K562 (cell line): Measurements from ENCODE around the gene DYRK1A. TPM values are rescaled to one million over a fixed set of nuclear protein-coding genes. Genes with fewer than 3 reads are reported as not detected.

Experiments
- ATAC-seq: fragments of 200-7000 bp; cut with Tn5 transposase; 3 replicates; pipeline ENCODE4 v1.9.1; 2020; ENCODE audit warnings: moderate library complexity
- BruUV-seq: library from RNA; stranded (reverse); fragments of 400-500 nt; replicated peaks from 2 replicates; lab custom pipeline; 2021; lab: Mats Ljungman, UMichigan
- CTCF ChIA-PET: fragments of 300-600 bp; formaldehyde crosslinking; extraction: SDS; loops from one replicate; lab custom pipeline; 2021; ENCODE audit warnings: low intra/inter-chr PET ratio; lab: Yijun Ruan, JAX
- POLR2A ChIA-PET: fragments of 300-600, 350-650 bp; sonication (Branson Sonifier 250); formaldehyde crosslinking; extraction: SDS; loops from one replicate; lab custom pipeline; 2021; ENCODE audit warnings: antibody characterized with exemption, inconsistent platforms; lab: Yijun Ruan, JAX
- DNase-seq, 4 experiments: peaks; one replicate each; pipeline versions ENCODE4 v3.0.0 to v3.0.0-alpha.2; 2011 to 2018; ENCODE audit warnings: low spot score in 3 of 4, mixed read lengths in 3 of 4; ENCODE audit errors: extremely low read depth in 1 of 4
- FAIRE-seq: peaks from 2 replicates; lab custom pipeline; 2011; peaks lifted over from hg19 to GRCh38; lab: Jason Lieb, UNC
- H2AFZ ChIP-seq: 2 replicates; pipeline ENCODE4 v1.6.0; 2011; ENCODE audit warnings: low read depth, low read length, control low read depth, inconsistent platforms
- H3K27ac ChIP-seq: fragments of 200-600 bp; 3 replicates; pipeline ENCODE4 v1.8.0; 2011; ENCODE audit warnings: low read depth, mild to moderate bottlenecking, control low read depth, inconsistent platforms, low read length, moderate library complexity, mixed read lengths; ENCODE audit errors: extremely low read depth
- H3K27me3 ChIP-seq, 2 experiments: fragments of 300-600 bp in 1 of 2; 2 replicates in 1 of 2; 3 replicates in 1 of 2; pipeline versions ENCODE4 v1.6.0 to v1.8.0; 2011; ENCODE audit warnings: inconsistent platforms in 2 of 2, low read length in 2 of 2, mild to moderate bottlenecking in 1 of 2, mixed read lengths in 1 of 2, moderate library complexity in 1 of 2; ENCODE audit not compliant: control insufficient read depth in 2 of 2, insufficient read depth in 2 of 2
- H3K36me3 ChIP-seq: fragments of 300-600 bp; 3 replicates; pipeline ENCODE4 v1.8.0; 2011; ENCODE audit warnings: mild to moderate bottlenecking, low read length, inconsistent platforms; ENCODE audit not compliant: control insufficient read depth, insufficient read depth
- H3K4me1 ChIP-seq, 2 experiments: fragments of 200-600 bp in 1 of 2; replicated peaks in 1 of 2; 2 replicates in 1 of 2; 3 replicates in 1 of 2; pipeline versions ENCODE4 v1.5.1 to v1.8.0; 2011; ENCODE audit warnings: inconsistent platforms in 2 of 2, low read length in 2 of 2, mild to moderate bottlenecking in 1 of 2, mixed read lengths in 1 of 2, moderate library complexity in 1 of 2; ENCODE audit not compliant: control insufficient read depth in 2 of 2, insufficient read depth in 2 of 2
- H3K4me2 ChIP-seq: 2 replicates; pipeline ENCODE4 v1.6.1; 2011; ENCODE audit warnings: low read length, control low read depth, inconsistent platforms, mixed read lengths; ENCODE audit not compliant: insufficient read depth
- H3K4me3 ChIP-seq: fragments of 200-600 bp; sonication (generic), shearing (Covaris generic); 2 replicates; pipeline ENCODE4 v1.5.1; 2016; ENCODE audit warnings: control low read depth, inconsistent platforms
- H3K79me2 ChIP-seq: fragments of 200-600 bp; 3 replicates; pipeline ENCODE4 v1.8.0; 2011; ENCODE audit warnings: low read length, inconsistent platforms; ENCODE audit not compliant: control insufficient read depth, insufficient read depth
- H3K9ac ChIP-seq, 2 experiments: 2 replicates each; pipeline versions ENCODE4 v1.6.0 to v1.6.1; 2011; ENCODE audit warnings: low read depth in 2 of 2, low read length in 2 of 2, control low read depth in 1 of 2, inconsistent platforms in 1 of 2, mild to moderate bottlenecking in 1 of 2, mixed read lengths in 1 of 2; ENCODE audit not compliant: insufficient read depth in 1 of 2
- H3K9me1 ChIP-seq: one replicate; pipeline ENCODE4 v1.6.0; 2011; ENCODE audit warnings: inconsistent platforms, mild to moderate bottlenecking, low read length, moderate library complexity; ENCODE audit not compliant: control insufficient read depth, insufficient read depth
- H3K9me3 ChIP-seq: replicated peaks from 2 replicates; pipeline ENCODE4 v1.5.1; 2011; ENCODE audit warnings: low read depth, low read length, inconsistent platforms; ENCODE audit not compliant: control insufficient read depth, insufficient read depth
- H4K20me1 ChIP-seq: replicated peaks from 2 replicates; pipeline ENCODE4 v1.6.1; 2011; ENCODE audit warnings: low read length, inconsistent platforms, mixed read lengths; ENCODE audit not compliant: control insufficient read depth, insufficient read depth
- ARID1B ChIP-seq: fragments of 450-650 bp; IDR thresholded peaks from 2 replicates; pipeline ENCODE4 v1.6.1; 2016; ENCODE audit warnings: antibody characterized with exemption, mild to moderate bottlenecking, inconsistent platforms
- CEBPB ChIP-seq: fragments of 450-650 bp; IDR thresholded peaks from 2 replicates; pipeline ENCODE4 v1.6.1; 2016; ENCODE audit warnings: missing genetic modification characterization, missing compliant biosample characterization
- ETV6 ChIP-seq, 3 experiments: fragments of 150-350 bp in 1 of 3; sonication (generic) in 1 of 3; formaldehyde crosslinking in 1 of 3; IDR thresholded peaks; 2 replicates each; pipeline versions ENCODE4 v1.6.1 to v1.8.0; 2014 to 2022; ENCODE audit warnings: borderline replicate concordance in 2 of 3, low read depth in 2 of 3, antibody characterized with exemption in 1 of 3, low read length in 1 of 3, mild to moderate bottlenecking in 1 of 3, missing genetic modification reagents in 1 of 3
- EWSR1 ChIP-seq: fragments of 450-650 bp; IDR thresholded peaks from 2 replicates; pipeline ENCODE4 v1.6.1; 2018; ENCODE audit warnings: borderline replicate concordance, mild to moderate bottlenecking, low read depth, moderate library complexity; ENCODE audit not compliant: partially characterized antibody
- GATA2 ChIP-seq: sonication (generic); formaldehyde crosslinking; IDR thresholded peaks from 2 replicates; pipeline ENCODE4 v1.4.0; 2020; ENCODE audit warnings: mild to moderate bottlenecking, missing genetic modification reagents
- KHSRP ChIP-seq: fragments of 450-650 bp; IDR thresholded peaks from 2 replicates; pipeline ENCODE4 v1.6.1; 2017
- MEIS2 ChIP-seq: fragments of 450-650 bp; IDR thresholded peaks from 2 replicates; pipeline ENCODE4 v1.6.1; 2014; ENCODE audit warnings: mild to moderate bottlenecking; ENCODE audit not compliant: partially characterized antibody
- MTA3 ChIP-seq: fragments of 450-650 bp; formaldehyde crosslinking; IDR thresholded peaks from 2 replicates; pipeline ENCODE4 v1.6.1; 2017; ENCODE audit warnings: mild to moderate bottlenecking, borderline replicate concordance
- POLR2A ChIP-seq: fragments of 450-650 bp; conservative IDR thresholded peaks from 2 replicates; pipeline ENCODE4 v1.6.1; 2016
- SPI1 ChIP-seq: IDR thresholded peaks from 2 replicates; pipeline ENCODE4 v1.6.1; 2011; ENCODE audit warnings: low read depth, low read length, control low read depth, borderline replicate concordance
- TCF3 ChIP-seq: sonication (generic); formaldehyde crosslinking; IDR thresholded peaks from 2 replicates; pipeline ENCODE4 v1.4.0; 2020; ENCODE audit warnings: mild to moderate bottlenecking, missing genetic modification reagents
- TEAD4 ChIP-seq, 2 experiments: sonication (generic) in 1 of 2; formaldehyde crosslinking in 1 of 2; IDR thresholded peaks; 2 replicates each; pipeline versions ENCODE4 v1.6.1 to v1.8.0; 2012 to 2022; ENCODE audit warnings: borderline replicate concordance in 1 of 2, inconsistent platforms in 1 of 2, low read length in 1 of 2, mild to moderate bottlenecking in 1 of 2, missing genetic modification reagents in 1 of 2
- YY1 ChIP-seq, 3 experiments: IDR thresholded peaks; 2 replicates each; pipeline ENCODE4 v1.6.1; 2011; ENCODE audit warnings: low read length in 2 of 3, mild to moderate bottlenecking in 2 of 3, moderate library complexity in 2 of 3, borderline replicate concordance in 1 of 3, control low read depth in 1 of 3, low read depth in 1 of 3; ENCODE audit not compliant: insufficient read depth in 3 of 3, insufficient replicate concordance in 2 of 3, control insufficient read depth in 1 of 3, insufficient read length in 1 of 3; ENCODE audit errors: extremely low read depth in 1 of 3
- WGBS: fragments of 100-300 bp; shearing (Covaris generic); methylation state at CpG from one replicate; pipeline ENCODE4 v1.1.6; 2016; ENCODE audit warnings: low coverage, mixed read lengths; ENCODE audit not compliant: insufficient coverage; ENCODE audit errors: missing lambda C conversion rate; 5-methylcytosine and 5-hydroxymethylcytosine counted together
- in situ Hi-C: fragments of 300-500 bp; cut with MboI; formaldehyde crosslinking; loops from 4 replicates; pipeline ENCODE4 v1.15.0; 2018; ENCODE audit warnings: inconsistent platforms, mixed read lengths
- intact Hi-C: fragments of 100-400 bp; cut with micrococcal nuclease; formaldehyde crosslinking; loops from 2 replicates; pipeline ENCODE4 v1.14.2; 2022
- polyA plus RNA-seq, 8 experiments: library from polyadenylated mRNA; depleted of rRNA in 4 of 8; stranded (reverse) in 5 of 8; unstranded in 3 of 8; fragments of >200 nt; fragmentation: Nextera tagmentation in 2 of 8; fragmentation: Illumina TruSeq in 1 of 8; extraction: Ambion mirVana in 2 of 8; extraction: Trizol in 1 of 8; gene quantifications; 2 replicates each; pipeline versions ENCODE4 v1.2.1 to v1.2.3, GENCODE V29; 2011 to 2014; ENCODE audit warnings: inconsistent platforms in 1 of 8, missing spikeins in 1 of 8
- total RNA-seq, 7 experiments: library from RNA; depleted of rRNA in 6 of 7; stranded (reverse); fragments of >200 nt in 6 of 7; fragmentation: Illumina TruSeq in 2 of 7; extraction: Trizol in 2 of 7; gene quantifications; 2 replicates each; pipeline versions ENCODE4 v1.2.1 to v1.2.3, GENCODE V29; 2011 to 2021; ENCODE audit warnings: low replicate concordance in 1 of 7
- TF ChIP-seq, protein P1 (sequence below): fragments of 250-450 bp; sonication (Bioruptor Pico); IDR thresholded peaks from 2 replicates; pipeline ENCODE4 v1.5.0; 2021
- TF ChIP-seq, protein P2 (sequence below): sonication (generic); formaldehyde crosslinking; IDR thresholded peaks from 2 replicates; pipeline ENCODE4 v1.4.0; 2020; ENCODE audit warnings: mild to moderate bottlenecking, missing genetic modification reagents

Gene DYRK1A
- total and polyA plus RNA-seq, 9 of the 15 experiments (the other 6 are each of a cell fraction or from before 2014, with no cell fraction given), result 3.7 to 64.8 (median 42.3) TPM

DNA sequence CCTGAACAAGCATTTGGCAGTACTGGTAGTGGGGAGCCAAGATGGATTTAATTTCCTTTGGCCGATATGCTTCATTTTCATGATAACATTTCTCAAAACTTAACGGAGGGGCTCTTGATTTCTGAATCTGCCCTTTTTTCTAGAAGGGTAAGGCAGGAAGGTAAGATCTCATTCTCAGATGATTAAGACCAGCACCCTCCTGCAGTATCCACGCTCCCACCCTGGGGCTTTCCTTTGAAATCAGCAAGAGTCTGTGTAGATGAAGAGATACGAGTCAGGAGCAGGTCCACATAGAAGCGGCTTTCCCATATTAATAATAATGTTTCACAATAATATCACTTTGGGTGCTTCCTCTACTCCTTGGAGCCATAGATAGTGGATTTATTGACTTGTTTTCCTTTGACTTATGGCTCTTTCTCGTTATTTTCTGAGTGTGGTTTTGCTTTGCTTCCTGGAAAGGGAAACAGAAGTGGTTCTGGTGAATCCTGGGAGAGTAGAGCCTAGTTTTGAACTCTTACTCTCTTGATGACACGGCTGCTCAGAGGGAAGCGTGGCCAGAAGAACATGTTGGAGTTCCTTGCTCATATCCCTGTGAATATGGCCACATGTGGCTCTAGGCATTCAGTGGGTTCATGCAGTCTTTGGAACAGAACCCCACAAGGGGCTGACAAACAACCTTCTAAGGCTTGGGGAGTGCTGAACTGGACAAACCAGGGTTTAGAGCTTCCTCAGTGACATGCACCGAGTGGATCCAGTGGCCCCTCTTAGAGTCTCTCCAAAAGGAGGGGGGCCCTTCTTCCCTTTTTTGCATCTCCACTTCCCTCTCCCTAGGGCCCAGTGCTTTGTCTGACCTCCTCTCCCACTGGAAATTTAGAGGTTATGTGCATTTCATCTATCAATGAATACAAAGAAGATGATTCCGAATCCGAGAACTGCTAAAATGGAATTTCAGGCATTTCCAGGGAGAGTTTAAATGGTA is 195.7 kb downstream of the DYRK1A start:
- in situ Hi-C loops, result no loop called here
- peak overlapping the region; percentile 98 for H3K4me2 ChIP-seq

More for the DNA sequence above, 195.7 kb downstream of the DYRK1A start:
- peak overlapping the region; percentile 90 for H3K27ac ChIP-seq
- FAIRE-seq (no peak), ATAC-seq (no peak), DNase-seq (peak in 1 of 4 experiments; percentile 49)
- peak overlapping the region; percentile 61; the same call in 1 of the 2 replicates for H3K4me3 ChIP-seq
- peaks cover 10% of the 10 kb centered on the region for H3K79me2 ChIP-seq
- no TSS peak for BruUV-seq
- no peaks in the 10 kb centered on the region for H3K36me3 ChIP-seq
- H3K9me1 ChIP-seq, result no peaks in the 10 kb centered on the region
- POLR2A ChIA-PET, result interaction anchor here (0.5 to 0.9 kb wide), 2 partner anchors 20 to 318 kb away, joined by 3 read pairs; no protein-coding TSS in a partner anchor
- H3K27me3 ChIP-seq, result no peaks in the 10 kb centered on the region
- WGBS, result 38% methylated on average over 11 of the region's 11 CpGs
- CTCF ChIA-PET, result no interaction called here
- H3K9ac ChIP-seq, result peak overlapping the region; percentile 67 to 73; a peak in 3 of 4 replicates
- peak; percentile 56; the same call in 1 of the 2 replicates for TF ChIP-seq SPI1
- peak; percentile 47 for TF ChIP-seq MEIS2
- TF ChIP-seq POLR2A, result 0 out of 2 replicates have a peak, but pooled peaks have one; percentile 24
- 0 out of 2 replicates have a peak, but pooled peaks have one; percentile 19 for TF ChIP-seq GATA2 (CRISPR knock-in tag)
- peak in 1 of 3 experiments; percentile 9 for TF ChIP-seq YY1 (IDR thresholded peaks at IDR 0.05; ENCODE audit: borderline replicate concordance in 1 of 3, control insufficient read depth in 1 of 3, extremely low read depth in 1 of 3, insufficient read depth in 3 of 3, insufficient read length in 1 of 3, insufficient replicate concordance in 2 of 3, low read depth in 1 of 3, low read length in 2 of 3)
- no peak for TF ChIP-seq EWSR1
- TF ChIP-seq KHSRP, result no peak
- TF ChIP-seq, protein P1, sequence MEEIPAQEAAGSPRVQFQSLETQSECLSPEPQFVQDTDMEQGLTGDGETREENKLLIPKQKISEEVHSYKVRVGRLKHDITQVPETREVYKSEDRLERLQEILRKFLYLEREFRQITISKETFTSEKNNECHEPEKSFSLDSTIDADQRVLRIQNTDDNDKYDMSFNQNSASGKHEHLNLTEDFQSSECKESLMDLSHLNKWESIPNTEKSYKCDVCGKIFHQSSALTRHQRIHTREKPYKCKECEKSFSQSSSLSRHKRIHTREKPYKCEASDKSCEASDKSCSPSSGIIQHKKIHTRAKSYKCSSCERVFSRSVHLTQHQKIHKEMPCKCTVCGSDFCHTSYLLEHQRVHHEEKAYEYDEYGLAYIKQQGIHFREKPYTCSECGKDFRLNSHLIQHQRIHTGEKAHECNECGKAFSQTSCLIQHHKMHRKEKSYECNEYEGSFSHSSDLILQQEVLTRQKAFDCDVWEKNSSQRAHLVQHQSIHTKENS, result no peak
- TF ChIP-seq MTA3, result peak; percentile 33; the same call in 1 of the 2 replicates
- TF ChIP-seq, protein P2, sequence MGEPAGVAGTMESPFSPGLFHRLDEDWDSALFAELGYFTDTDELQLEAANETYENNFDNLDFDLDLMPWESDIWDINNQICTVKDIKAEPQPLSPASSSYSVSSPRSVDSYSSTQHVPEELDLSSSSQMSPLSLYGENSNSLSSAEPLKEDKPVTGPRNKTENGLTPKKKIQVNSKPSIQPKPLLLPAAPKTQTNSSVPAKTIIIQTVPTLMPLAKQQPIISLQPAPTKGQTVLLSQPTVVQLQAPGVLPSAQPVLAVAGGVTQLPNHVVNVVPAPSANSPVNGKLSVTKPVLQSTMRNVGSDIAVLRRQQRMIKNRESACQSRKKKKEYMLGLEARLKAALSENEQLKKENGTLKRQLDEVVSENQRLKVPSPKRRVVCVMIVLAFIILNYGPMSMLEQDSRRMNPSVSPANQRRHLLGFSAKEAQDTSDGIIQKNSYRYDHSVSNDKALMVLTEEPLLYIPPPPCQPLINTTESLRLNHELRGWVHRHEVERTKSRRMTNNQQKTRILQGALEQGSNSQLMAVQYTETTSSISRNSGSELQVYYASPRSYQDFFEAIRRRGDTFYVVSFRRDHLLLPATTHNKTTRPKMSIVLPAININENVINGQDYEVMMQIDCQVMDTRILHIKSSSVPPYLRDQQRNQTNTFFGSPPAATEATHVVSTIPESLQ, result 0 out of 2 replicates have a peak, but pooled peaks have one; percentile 24
- TF ChIP-seq ETV6 (IDR thresholded peaks at IDR 0.05; ENCODE audit: borderline replicate concordance in 1 of 2, low read depth in 2 of 2, low read length in 1 of 2), result peak in 1 of 2 experiments; percentile 58; a peak in 1 of 4 replicates
- TF ChIP-seq ETV6 (CRISPR knock-in tag; IDR thresholded peaks at IDR 0.05; ENCODE audit: borderline replicate concordance), result no peak
- peak; percentile 28; the same call in 1 of the 2 replicates for TF ChIP-seq ARID1B
- TF ChIP-seq CEBPB (tag), result peak; percentile 53; the same call in 1 of the 2 replicates
- TF ChIP-seq TEAD4 (IDR thresholded peaks at IDR 0.05; ENCODE audit: low read length), result peak; percentile 47; the same call in 1 of the 2 replicates
- TF ChIP-seq TEAD4 (CRISPR knock-in tag; IDR thresholded peaks at IDR 0.05; ENCODE audit: borderline replicate concordance), result no peak
- peak; percentile 55; the same call in 1 of the 2 replicates for TF ChIP-seq TCF3 (CRISPR knock-in tag)
- TF ChIP-seq, all 486 proteins: peak for 12
- Histone ChIP-seq H3K4me1 (peaks cover 30 to 50% of the 10 kb centered on the region in 2 experiments), H2AFZ (peak overlapping the region; percentile 98), H3K9me3 (peaks cover 10% of the 10 kb centered on the region), H4K20me1 (no peaks in the 10 kb centered on the region)
- intact Hi-C loops, result loop anchor here (5.0 to 10.0 kb wide), 2 partner anchors 100 to 337 kb away; no protein-coding TSS in a partner anchor
